ENCODE results near the gene CREB5. TPM values are rescaled to one million over a fixed set of nuclear protein-coding genes. Genes with fewer than 3 reads are reported as not detected.

The CREB5 gene
- total RNA-seq, 3 donors from 2014 or later: 17.3 to 19.7 (median 18.0) TPM

DNA sequence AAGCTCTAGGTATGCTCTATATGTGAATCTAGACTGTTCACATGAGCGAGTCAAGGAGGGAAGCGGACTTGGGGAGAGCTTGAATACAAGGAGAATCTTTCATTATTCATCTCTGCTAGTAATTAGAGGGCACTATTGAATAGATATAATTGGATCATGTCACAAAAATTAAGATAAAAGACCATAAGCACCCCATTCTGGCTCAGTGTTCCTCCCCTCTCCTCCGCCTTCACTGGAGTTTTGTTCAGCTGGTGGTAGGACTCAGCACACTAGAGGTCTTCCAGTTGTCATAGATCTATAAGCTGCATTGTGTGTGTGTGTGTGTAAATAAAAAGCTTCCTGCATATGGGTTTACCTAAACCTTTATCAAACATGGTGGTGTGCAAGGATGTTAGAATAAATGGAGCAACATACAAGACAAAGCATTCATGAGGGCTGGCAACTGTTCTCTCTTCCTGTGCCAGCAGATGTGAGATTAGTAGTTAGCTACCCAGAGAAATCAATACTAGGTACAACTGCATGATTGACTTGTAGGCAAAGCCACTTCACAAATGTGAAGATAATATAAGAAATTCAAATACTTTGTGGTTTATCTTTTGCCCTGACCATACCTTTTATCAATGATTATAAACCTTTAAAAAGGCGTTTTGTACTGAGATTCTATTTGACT, 142.6 kb downstream of the CREB5 start:
- no peak for DNase-seq (ENCODE audit: low spot score in 2 of 2)
- Histone ChIP-seq H3K36me3 (no peaks in the 10 kb centered on the region), H3K9me3 (no peaks in the 10 kb centered on the region), H3K27ac (no peak overlapping the region), H3K4me1 (no peaks in the 10 kb centered on the region), H3K4me3 (no peak overlapping the region), H3K27me3 (no peaks in the 10 kb centered on the region)
- no peak for TF ChIP-seq CTCF (IDR thresholded peaks at IDR 0.05)
- TF ChIP-seq POLR2A (IDR thresholded peaks at IDR 0.05): no peak
- TF ChIP-seq POLR2AphosphoS5 (IDR thresholded peaks at IDR 0.05): no peak
- intact Hi-C loops (cut with DNase I; ENCODE audit: low total_unique reads): no loop called here

DNA sequence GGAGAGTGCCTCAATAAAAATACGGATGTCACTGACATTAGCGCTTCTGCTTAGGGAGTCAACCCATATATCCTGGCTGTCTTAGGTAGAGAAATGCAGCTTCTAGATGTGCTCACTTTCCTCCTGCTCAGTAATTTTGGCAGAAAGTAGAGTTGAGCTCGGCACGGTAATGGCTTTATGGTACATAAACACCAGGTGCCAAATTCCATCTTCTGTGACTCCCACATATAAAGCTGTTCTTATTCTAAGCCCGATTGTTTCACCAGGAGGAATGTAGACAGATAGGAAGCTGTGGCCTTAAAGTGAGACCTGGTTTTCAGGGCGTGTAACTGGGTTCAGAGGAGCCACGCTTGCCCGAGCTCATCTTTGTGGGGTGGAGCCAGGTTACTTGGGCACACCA, 143.7 kb downstream of the CREB5 start:
- intact Hi-C loops (cut with DNase I; ENCODE audit: low total_unique reads): no loop called here
- DNase-seq (ENCODE audit: low spot score in 2 of 2): no peak
- TF ChIP-seq CTCF (IDR thresholded peaks at IDR 0.05) (no peak), POLR2A (IDR thresholded peaks at IDR 0.05) (no peak), POLR2AphosphoS5 (IDR thresholded peaks at IDR 0.05) (no peak)
- Histone ChIP-seq H3K4me1 (no peaks in the 10 kb centered on the region), H3K27me3 (no peaks in the 10 kb centered on the region), H3K9me3 (no peaks in the 10 kb centered on the region), H3K36me3 (no peaks in the 10 kb centered on the region), H3K27ac (no peak overlapping the region), H3K4me3 (no peak overlapping the region)

DNA sequence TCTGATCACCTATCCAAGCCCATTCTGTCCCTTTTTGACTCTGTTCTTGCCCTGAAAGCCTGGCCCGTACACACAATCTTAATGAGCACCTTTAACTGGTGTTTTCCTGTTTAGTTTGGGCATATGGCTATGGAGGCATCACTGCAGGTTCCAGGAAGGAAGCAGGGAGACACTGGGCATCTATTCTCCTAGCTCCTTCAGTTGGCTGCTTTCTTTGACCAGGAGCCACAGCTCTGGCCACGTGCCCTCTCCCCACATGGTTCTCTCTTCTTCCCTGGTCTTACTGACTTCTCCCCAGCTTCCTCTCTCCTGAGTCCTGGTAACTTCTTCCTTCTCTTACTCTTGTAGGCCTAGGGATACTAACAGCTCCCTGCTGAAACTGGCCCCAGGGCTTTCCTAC, 144.4 kb downstream of the CREB5 start:
- Histone ChIP-seq H3K36me3 (no peaks in the 10 kb centered on the region), H3K9me3 (no peaks in the 10 kb centered on the region), H3K4me3 (no peak overlapping the region), H3K27ac (no peak overlapping the region), H3K27me3 (no peaks in the 10 kb centered on the region), H3K4me1 (no peaks in the 10 kb centered on the region)
- no peak for DNase-seq (ENCODE audit: low spot score in 2 of 2)
- intact Hi-C loops (cut with DNase I; ENCODE audit: low total_unique reads): no loop called here
- TF ChIP-seq CTCF (IDR thresholded peaks at IDR 0.05) (no peak), POLR2AphosphoS5 (IDR thresholded peaks at IDR 0.05) (no peak), POLR2A (IDR thresholded peaks at IDR 0.05) (no peak)

GRCh38 chr7:28558236-28558635, 145.9 kb downstream of the CREB5 start:
- Histone ChIP-seq H3K4me1 (no peaks in the 10 kb centered on the region), H3K27me3 (no peaks in the 10 kb centered on the region), H3K36me3 (no peaks in the 10 kb centered on the region), H3K27ac (no peak overlapping the region), H3K4me3 (no peak overlapping the region), H3K9me3 (no peaks in the 10 kb centered on the region)
- no peak for TF ChIP-seq POLR2AphosphoS5 (IDR thresholded peaks at IDR 0.05)
- TF ChIP-seq POLR2A (IDR thresholded peaks at IDR 0.05): no peak
- no peak for TF ChIP-seq CTCF (IDR thresholded peaks at IDR 0.05)
- intact Hi-C loops (cut with DNase I; ENCODE audit: low total_unique reads): no loop called here
- DNase-seq (ENCODE audit: low spot score in 2 of 2): no peak

DNA sequence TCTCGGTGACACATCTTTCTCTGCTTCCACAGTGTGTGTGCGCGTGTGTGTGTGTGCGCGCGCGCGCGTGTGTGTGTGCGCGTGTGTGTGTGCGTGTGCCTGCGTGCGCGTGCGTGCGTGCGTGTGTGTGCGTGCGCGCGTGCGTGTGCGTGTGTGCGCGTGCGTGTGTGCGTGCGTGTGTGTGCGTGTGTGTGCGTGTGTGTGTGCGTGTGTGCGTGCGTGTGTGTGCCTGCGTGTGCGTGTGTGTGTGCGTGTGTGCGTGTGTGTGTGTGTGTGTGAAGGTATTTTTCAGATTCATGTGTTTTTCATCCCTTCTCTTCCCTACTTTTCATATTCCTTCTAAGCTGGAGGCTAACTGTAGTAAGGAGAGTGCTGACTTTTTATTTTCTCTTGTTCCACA, 148.4 kb downstream of the CREB5 start:
- no peak overlapping the region for H3K4me3 ChIP-seq
- no peaks in the 10 kb centered on the region for H3K36me3 ChIP-seq
- H3K27me3 ChIP-seq: no peaks in the 10 kb centered on the region
- H3K27ac ChIP-seq: no peak overlapping the region
- no peaks in the 10 kb centered on the region for H3K9me3 ChIP-seq
- TF ChIP-seq CTCF (IDR thresholded peaks at IDR 0.05): no peak
- intact Hi-C loops (cut with DNase I; ENCODE audit: low total_unique reads): no loop called here
- no peak for DNase-seq (ENCODE audit: low spot score in 2 of 2)
- no peaks in the 10 kb centered on the region for H3K4me1 ChIP-seq

All from breast epithelium (tissue), 4 donors.